HG03025 (cell line): ENCODE measurements around the gene TMEM170B.

ENCODE experiments used
- ATAC-seq: cut with Tn5 transposase; IDR thresholded peaks from one replicate; pipeline ENCODE4 v1.9.1; 2021; ENCODE audit warnings: mild to moderate bottlenecking, moderate library complexity; ENCODE audit not compliant: unreplicated experiment, low FRiP score

Gene TMEM170B

GRCh38 chr6:11580686-11581405, 43.3 kb downstream of the TMEM170B start:
- no peak for ATAC-seq

GRCh38 chr6:11584244-11584643, 46.7 kb downstream of the TMEM170B start:
- no peak for ATAC-seq

- ATAC-seq: no peak
These were observed 48.0 kb downstream of the TMEM170B start for GRCh38 chr6:11585426-11586016.

- no peak for ATAC-seq
These were observed 48.6 kb downstream of the TMEM170B start for GRCh38 chr6:11586117-11586516.

- ATAC-seq: no peak
These were observed 49.0 kb downstream of the TMEM170B start for GRCh38 chr6:11586536-11586935.

- ATAC-seq: no peak
These were observed 51.7 kb downstream of the TMEM170B start for GRCh38 chr6:11589261-11589660.

GRCh38 chr6:11592294-11592906, 54.9 kb downstream of the TMEM170B start:
- no peak for ATAC-seq

- ATAC-seq: no peak
These were observed 55.5 kb downstream of the TMEM170B start for GRCh38 chr6:11593096-11593495.

GRCh38 chr6:11595903-11596302, 58.4 kb downstream of the TMEM170B start:
- ATAC-seq: no peak

GRCh38 chr6:11596640-11597237, 59.2 kb downstream of the TMEM170B start:
- ATAC-seq: no peak

GRCh38 chr6:11598687-11599086, 61.1 kb downstream of the TMEM170B start:
- ATAC-seq: no peak

GRCh38 chr6:11600251-11600650, 62.7 kb downstream of the TMEM170B start:
- ATAC-seq: no peak

GRCh38 chr6:11601776-11602605, 64.4 kb downstream of the TMEM170B start:
- no peak for ATAC-seq

- no peak for ATAC-seq
These were observed 66.7 kb downstream of the TMEM170B start for GRCh38 chr6:11604215-11604614.

- ATAC-seq: no peak
These were observed 67.4 kb downstream of the TMEM170B start for GRCh38 chr6:11604836-11605506.

GRCh38 chr6:11605507-11605905, 68.0 kb downstream of the TMEM170B start:
- no peak for ATAC-seq

GRCh38 chr6:11606332-11606731, 68.8 kb downstream of the TMEM170B start:
- ATAC-seq: no peak

GRCh38 chr6:11607383-11607782, 69.8 kb downstream of the TMEM170B start:
- no peak for ATAC-seq

GRCh38 chr6:11608600-11609323, 71.2 kb downstream of the TMEM170B start:
- no peak for ATAC-seq
